Heart left ventricle (tissue), 16 donors: ENCODE results near the gene COX19. TPM values are rescaled to one million over a fixed set of nuclear protein-coding genes. Genes with fewer than 3 reads are reported as not detected.

Experiments
- ATAC-seq, 4 donors: fragments of 200-7000 bp; cut with Tn5 transposase; one replicate each; pipeline ENCODE4 v1.9.1; 2020 to 2022; ENCODE audit warnings: moderate library complexity in 4 of 4, mild to moderate bottlenecking in 3 of 4, moderate number of reproducible peaks in 1 of 4
- DNase-seq, 5 donors: peaks; one replicate each; pipeline ENCODE4 v3.0.0-alpha.2; 2020
- H3K27ac ChIP-seq, 12 donors: fragments of 200-600 bp; sonication (generic) in 4 of 12; one replicate each; pipeline versions ENCODE4 v1.5.0 to v1.8.0; 2016 to 2022; ENCODE audit warnings: mild to moderate bottlenecking in 2 of 12
- H3K27me3 ChIP-seq, 9 donors: fragments of 200-600 bp; sonication (generic) in 2 of 9; one replicate each; pipeline versions ENCODE4 v1.5.1 to v1.8.0; 2016 to 2022; ENCODE audit warnings: mild to moderate bottlenecking in 3 of 9
- H3K36me3 ChIP-seq, 9 donors: fragments of 200-600 bp; sonication (generic) in 2 of 9; one replicate each; pipeline versions ENCODE4 v1.5.0 to v1.8.0; 2018 to 2022; ENCODE audit warnings: mild to moderate bottlenecking in 2 of 9
- H3K4me1 ChIP-seq, 12 donors: fragments of 200-600 bp; sonication (generic) in 4 of 12; one replicate each; pipeline versions ENCODE4 v1.5.0 to v1.8.0; 2016 to 2022; ENCODE audit warnings: mild to moderate bottlenecking in 3 of 12
- H3K4me3 ChIP-seq, 12 donors: fragments of 200-600 bp; sonication (generic) in 4 of 12; one replicate each; pipeline versions ENCODE4 v1.5.0 to v1.8.0; 2017 to 2022; ENCODE audit warnings: mild to moderate bottlenecking in 9 of 12, moderate library complexity in 4 of 12
- H3K9me3 ChIP-seq, 12 donors: fragments of 200-600 bp; sonication (generic) in 4 of 12; one replicate each; pipeline versions ENCODE4 v1.5.0 to v1.8.0; 2016 to 2022; ENCODE audit warnings: mild to moderate bottlenecking in 1 of 12
- CTCF ChIP-seq, 12 donors: fragments of 200-600 bp; sonication (generic) in 4 of 12; IDR thresholded peaks; one replicate each; pipeline versions ENCODE4 v1.5.0 to v1.8.0; 2018 to 2022; ENCODE audit warnings: antibody characterized with exemption in 12 of 12, mild to moderate bottlenecking in 5 of 12
- POLR2A ChIP-seq, 2 donors: fragments of 450-650 bp; IDR thresholded peaks; one replicate each; pipeline ENCODE4 v1.6.1; 2017; ENCODE audit warnings: antibody characterized with exemption in 2 of 2, mild to moderate bottlenecking in 2 of 2, moderate library complexity in 2 of 2
- WGBS, 4 donors: extraction: QIAGEN DNeasy Blood & Tissue Kit in 2 of 4; methylation state at CpG; one replicate each; pipeline versions ENCODE4 v1.1.5 to v1.1.7; 2013 to 2018; 5-methylcytosine and 5-hydroxymethylcytosine counted together
- intact Hi-C, 10 donors: fragments of 100-400 bp; cut with DNase I; formaldehyde crosslinking; loops; one replicate each; pipeline versions ENCODE4 v1.11.1 to v1.14.2; 2022
- polyA plus RNA-seq, 2 donors: library from polyadenylated mRNA; stranded (reverse); fragments of 200-250 nt; gene quantifications; one replicate each; pipeline ENCODE4 v1.2.3, GENCODE V29; 2013
- total RNA-seq, 9 donors: library from RNA; depleted of rRNA in 2 of 9; stranded (reverse); fragments of >200 nt in 2 of 9; fragmentation: NEBNext Ultra II Directional in 3 of 9; extraction: Animal tissue kit (Norgen Biotek cat#: 25700) in 3 of 9; gene quantifications; one replicate each; pipeline versions ENCODE4 v1.1.0 to v1.2.4, GENCODE V29; 2016 to 2023
- donor health status: ischemic (EF 13 %, LVEDD 7.1; RV severe dilation, severe dysfunction).
- donor health status: healthy with polysubstance abuse.
- donor health status: DM: no; HTN: yes; CAD: no.
- donor health status: DM: no; HTN: no; CAD: no.
- donor health status: ischemic (EF 25% LVEDD 6.9; RV normal size, moderate dysfunction).
- donor health status: ischemic (EF 25% LVEDD 5.7; RV mildly dilated, moderate dysfunction).
- donor health status: healthy.
- donor health status: DM: yes; HTN: yes; CAD: no.
- donor health status: ischemic (EF 35%, LVEDD 5.7; RV mildly dilated, moderate dysfunction).
- donor health status: nonischemic (EF 11% LVEDD 7.7; RV severe dilation, severe dysfunction).
- donor health status: DM: yes; HTN: yes; CAD: no.
- donor health status: PGD.
- donor health status: ischemic (EF 29% LVEDD 5.4; RV normal size, mild dysfunction).
- donor health status: nonischemic (EF 23%, LVEDD 6.1; RV moderate dilation, normal function).

COX19 gene
- total and polyA plus RNA-seq, 11 donors: 3.1 to 7.8 (median 6.5) TPM

DNA sequence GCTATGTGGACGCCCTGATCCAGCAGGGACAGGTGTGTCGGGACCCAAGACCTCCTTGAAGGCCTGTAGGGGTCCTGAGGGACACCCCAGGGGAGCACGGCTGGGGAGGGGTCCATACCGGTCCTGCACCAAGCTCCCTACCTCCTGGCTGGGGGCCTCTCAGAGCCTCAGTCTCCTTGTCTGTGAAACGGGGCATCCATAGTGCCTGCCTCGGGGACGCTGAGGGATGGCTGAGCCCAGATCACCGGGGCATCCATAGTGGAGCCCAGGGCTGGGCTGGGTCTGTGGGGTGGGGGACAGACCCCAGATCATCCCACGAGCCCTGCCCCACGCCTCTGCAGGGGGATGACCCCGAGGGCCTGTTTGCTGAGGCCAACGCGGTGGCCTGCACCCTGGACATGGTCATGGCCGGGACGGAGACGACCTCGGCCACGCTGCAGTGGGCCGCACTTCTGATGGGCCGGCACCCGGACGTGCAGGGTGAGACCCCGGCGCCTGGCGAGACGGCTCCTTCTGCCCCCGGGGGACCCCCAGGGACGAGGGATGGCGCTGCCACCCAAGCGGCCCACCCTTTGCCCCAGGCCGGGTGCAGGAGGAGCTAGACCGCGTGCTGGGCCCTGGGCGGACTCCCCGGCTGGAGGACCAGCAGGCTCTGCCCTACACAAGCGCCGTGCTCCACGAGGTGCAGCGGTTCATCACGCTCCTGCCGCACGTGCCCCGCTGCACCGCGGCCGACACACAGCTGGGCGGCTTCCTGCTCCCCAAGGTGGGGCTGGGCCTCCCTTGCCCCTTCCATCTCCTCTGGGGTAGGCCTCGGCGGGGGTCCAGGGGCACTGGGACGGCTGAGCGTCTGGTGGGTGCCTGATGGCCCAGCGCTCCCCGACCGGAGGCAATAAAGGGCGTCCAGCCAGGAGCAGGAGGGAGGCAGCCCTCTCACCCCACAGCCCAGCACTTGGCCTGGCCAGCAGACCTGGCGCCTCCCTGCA is 11.7 kb upstream of the COX19 start:
- Histone ChIP-seq H3K4me1 (peaks cover 0 to 18% (median 0%) of the 10 kb centered on the region in 12 donors), H3K4me3 (no peak overlapping the region), H3K27me3 (peaks cover 4 to 55% (median 24%) of the 10 kb centered on the region in 9 donors), H3K9me3 (no peaks in the 10 kb centered on the region), H3K36me3 (no peaks in the 10 kb centered on the region), H3K27ac (no peak overlapping the region)
- ATAC-seq (no peak), DNase-seq (no peak)
- intact Hi-C loops: no loop called here
- 77 to 84% (median 81%) methylated on average over 14 to 56 of the region's 56 CpGs for WGBS, 4 donors
- TF ChIP-seq CTCF (IDR thresholded peaks at IDR 0.05) (no peak), POLR2A (IDR thresholded peaks at IDR 0.05) (no peak)

GRCh38 chr7:985915-986741 is 10.8 kb upstream of the COX19 start:
- peaks cover 4 to 55% (median 24%) of the 10 kb centered on the region in 9 donors for H3K27me3 ChIP-seq

GRCh38 chr7:985127-985416 is 9.7 kb upstream of the COX19 start:
- WGBS, 4 donors: 74 to 84% (median 79%) methylated on average over 16 of the region's 16 CpGs
- Histone ChIP-seq H3K9me3 (no peaks in the 10 kb centered on the region), H3K4me3 (no peak overlapping the region), H3K36me3 (no peaks in the 10 kb centered on the region), H3K4me1 (peaks cover 0 to 13% (median 0%) of the 10 kb centered on the region in 12 donors), H3K27ac (no peak overlapping the region), H3K27me3 (peaks cover 4 to 55% (median 24%) of the 10 kb centered on the region in 9 donors)
- ATAC-seq (no peak), DNase-seq (no peak)
- intact Hi-C loops: no loop called here
- no peak for TF ChIP-seq CTCF (IDR thresholded peaks at IDR 0.05)
- TF ChIP-seq POLR2A (IDR thresholded peaks at IDR 0.05): no peak

More at GRCh38 chr7:985915-986741, 10.8 kb upstream of the COX19 start:
- WGBS, 4 donors: 40 to 49% (median 42%) methylated on average over 38 to 41 of the region's 41 CpGs
- H3K9me3 ChIP-seq: no peaks in the 10 kb centered on the region
- no peak for ATAC-seq
- TF ChIP-seq POLR2A (IDR thresholded peaks at IDR 0.05) (no peak), CTCF (IDR thresholded peaks at IDR 0.05) (no peak)
- DNase-seq: no peak
- no peak overlapping the region for H3K4me3 ChIP-seq
- H3K36me3 ChIP-seq: no peaks in the 10 kb centered on the region
- H3K4me1 ChIP-seq: peaks cover 0 to 13% (median 0%) of the 10 kb centered on the region in 12 donors
- H3K27ac ChIP-seq: no peak overlapping the region
- intact Hi-C loops: no loop called here
